Stimulated activated naive CD4-positive, alpha-beta T cell treated with Interleukin-2 at 50 U/mL for 16 hours (primary cell): ENCODE results near the gene CABCOCO1.

Experiments used
- DNase-seq: peaks from one replicate; lab custom pipeline; 2025; lab: John Stamatoyannopoulos, UW

Gene CABCOCO1

DNA sequence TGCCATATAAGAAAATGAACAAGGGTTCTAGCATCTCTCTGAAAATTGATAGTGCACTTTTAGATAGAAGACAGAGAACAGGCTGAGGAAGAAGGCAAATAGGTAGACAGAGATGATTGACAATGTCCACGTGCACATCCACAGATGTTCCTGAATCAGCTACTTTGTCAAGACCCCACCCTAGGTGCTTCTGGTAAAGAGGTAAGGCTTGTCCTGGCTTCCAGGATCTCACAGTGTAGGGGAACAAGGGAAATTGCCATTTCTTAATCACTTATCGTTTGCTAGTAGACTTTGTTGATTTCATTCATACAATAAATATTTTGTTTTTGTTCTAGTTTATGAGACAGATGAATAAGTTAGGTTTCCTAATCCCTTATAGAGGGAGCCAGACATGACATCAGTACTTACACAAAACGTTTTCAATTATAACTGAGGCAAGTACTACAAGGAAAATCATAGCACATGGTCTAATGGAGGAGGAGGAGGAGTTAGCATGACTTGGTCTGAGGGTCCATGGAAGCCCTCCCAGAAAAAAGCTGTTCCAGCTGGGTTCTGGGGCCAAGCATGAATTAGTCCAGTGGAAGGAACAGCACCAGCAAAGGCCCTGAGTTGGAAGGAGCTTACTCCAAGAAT lies 122.9 kb downstream of the CABCOCO1 start:
- no peak for DNase-seq

GRCh38 chr10:61786728-61787127 lies 124.0 kb downstream of the CABCOCO1 start:
- DNase-seq: no peak

DNA sequence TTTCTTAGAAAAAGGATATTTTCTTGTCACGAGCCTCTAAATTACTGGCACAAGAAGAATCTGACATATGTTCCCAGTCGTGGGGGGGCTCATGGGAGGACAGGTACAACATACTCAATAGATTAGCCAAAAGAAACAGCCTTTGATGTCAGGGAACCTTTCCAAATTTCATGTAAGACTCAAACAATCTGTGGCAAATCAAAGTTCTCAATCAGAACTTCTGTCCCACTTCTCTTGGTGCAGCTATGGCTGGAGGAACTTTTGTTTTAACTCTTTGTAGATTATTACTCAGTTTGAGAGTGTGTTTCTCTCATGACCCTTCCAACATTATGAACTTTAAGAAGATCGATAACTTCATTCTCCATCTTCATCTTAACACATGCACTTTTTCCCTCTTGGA lies 124.4 kb downstream of the CABCOCO1 start:
- no peak for DNase-seq

- no peak for DNase-seq
Measured at GRCh38 chr10:61789031-61789430, 126.3 kb downstream of the CABCOCO1 start.

- DNase-seq: no peak
Measured at GRCh38 chr10:61791216-61791615, 128.5 kb downstream of the CABCOCO1 start.

DNA sequence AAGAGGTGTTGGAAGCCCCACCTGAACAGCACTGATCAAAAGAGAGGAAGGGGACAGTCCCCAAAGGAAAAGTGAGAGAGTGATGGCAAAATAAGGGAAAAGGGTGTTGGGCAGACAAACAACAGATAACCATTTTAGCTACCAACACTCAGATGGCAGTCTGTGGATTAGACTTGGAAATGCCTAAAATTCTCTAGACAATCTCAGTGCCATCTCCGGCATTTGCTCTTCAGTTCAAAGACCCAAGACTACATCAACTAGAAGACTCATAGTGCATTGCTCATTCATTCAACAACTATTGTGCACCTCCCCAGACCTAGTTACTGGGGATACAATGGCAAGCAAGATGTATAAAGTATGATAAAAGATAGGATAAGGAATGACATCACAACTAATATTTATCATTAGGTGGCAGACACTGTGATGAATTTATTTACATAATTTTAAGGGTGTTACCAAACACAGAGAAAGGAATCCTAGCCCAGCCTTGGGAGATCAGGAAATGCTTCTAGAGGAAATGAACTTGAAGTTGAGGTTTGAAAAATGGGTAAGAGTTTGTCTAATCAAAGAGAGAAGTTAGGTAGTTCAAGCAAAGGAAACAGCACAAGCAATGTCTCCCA lies 129.5 kb downstream of the CABCOCO1 start:
- DNase-seq: no peak

GRCh38 chr10:61792921-61793320 lies 130.2 kb downstream of the CABCOCO1 start:
- DNase-seq: no peak

DNA sequence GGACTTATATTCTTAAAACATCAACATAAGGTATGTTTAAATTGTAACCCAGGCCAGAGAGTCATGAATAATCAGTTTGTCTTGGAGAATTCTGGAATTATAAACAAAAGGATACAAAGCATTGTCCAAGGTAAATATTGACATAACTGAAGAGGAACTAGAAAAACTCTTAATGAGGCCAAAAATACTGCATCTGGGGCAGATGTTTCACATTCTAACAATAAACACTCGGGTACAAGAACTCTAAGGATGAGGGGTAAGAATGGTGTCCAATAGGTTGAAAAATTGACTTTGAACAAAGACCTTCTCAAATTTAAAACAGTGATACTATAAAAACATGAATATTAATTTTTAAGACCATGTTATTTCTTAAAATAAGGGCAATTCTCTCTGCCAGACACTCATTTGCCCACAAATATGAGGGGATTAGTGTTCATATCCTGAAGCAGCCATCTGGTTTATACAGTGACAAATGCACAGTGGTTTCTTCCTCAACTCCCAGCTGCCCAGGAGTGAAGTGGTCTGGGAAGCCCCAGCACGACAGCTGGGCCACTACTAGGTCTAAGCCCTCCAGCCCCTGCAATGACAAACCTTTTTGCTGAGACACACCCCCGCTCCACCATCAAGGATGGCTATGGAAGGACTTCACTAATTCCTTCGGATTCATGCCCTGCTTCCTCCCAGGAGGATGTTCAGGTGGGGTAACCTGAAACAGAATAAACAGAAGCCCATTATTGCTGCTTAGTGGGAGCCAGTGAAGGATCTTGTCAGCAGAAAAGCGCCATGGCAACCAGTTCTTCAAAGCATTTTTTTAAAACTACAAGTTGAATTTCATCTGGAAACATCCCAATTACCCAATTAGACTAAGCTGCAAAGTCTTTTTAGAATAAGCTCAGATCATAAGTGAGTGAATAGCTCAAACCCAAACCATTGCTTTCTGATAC lies 131.3 kb downstream of the CABCOCO1 start:
- no peak for DNase-seq

DNA sequence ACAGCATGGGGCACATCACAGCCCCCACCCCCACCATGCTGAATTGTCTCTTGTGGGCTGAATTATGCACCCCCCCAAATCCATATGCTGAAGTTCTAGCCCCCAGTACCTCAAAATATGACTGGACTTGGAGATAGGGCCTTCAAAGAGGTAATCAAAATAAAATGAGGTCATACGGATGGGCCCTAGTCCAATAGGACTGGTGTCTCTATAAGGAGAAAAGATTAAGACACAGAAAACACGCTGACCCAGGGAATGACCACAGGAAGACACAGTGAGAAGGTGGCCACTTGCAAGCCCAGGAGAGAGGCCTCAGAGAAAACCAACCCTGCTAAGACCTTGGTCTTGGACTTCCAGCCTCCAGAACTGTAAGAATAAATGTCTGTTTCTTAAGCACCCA lies 132.4 kb downstream of the CABCOCO1 start:
- no peak for DNase-seq

GRCh38 chr10:61795551-61795950 lies 132.8 kb downstream of the CABCOCO1 start:
- no peak for DNase-seq

DNA sequence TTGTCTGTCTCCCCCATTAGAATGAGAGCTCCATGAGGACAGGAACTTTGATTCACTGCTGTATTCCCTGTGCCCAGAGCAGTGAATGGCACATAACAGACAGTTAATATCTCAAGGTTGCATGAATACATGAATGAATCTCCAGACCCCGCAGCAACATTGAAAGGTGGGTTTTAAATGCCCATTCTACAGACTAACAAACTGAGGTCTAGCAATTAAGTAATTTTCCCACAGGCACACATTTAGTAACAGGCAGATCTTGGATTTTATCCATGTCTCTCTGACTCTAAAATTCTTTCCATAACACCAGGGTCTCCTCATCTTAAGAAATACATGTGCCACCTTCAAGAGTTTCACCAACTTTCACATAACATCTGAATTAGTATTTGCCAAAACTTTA lies 134.1 kb downstream of the CABCOCO1 start:
- no peak for DNase-seq

DNA sequence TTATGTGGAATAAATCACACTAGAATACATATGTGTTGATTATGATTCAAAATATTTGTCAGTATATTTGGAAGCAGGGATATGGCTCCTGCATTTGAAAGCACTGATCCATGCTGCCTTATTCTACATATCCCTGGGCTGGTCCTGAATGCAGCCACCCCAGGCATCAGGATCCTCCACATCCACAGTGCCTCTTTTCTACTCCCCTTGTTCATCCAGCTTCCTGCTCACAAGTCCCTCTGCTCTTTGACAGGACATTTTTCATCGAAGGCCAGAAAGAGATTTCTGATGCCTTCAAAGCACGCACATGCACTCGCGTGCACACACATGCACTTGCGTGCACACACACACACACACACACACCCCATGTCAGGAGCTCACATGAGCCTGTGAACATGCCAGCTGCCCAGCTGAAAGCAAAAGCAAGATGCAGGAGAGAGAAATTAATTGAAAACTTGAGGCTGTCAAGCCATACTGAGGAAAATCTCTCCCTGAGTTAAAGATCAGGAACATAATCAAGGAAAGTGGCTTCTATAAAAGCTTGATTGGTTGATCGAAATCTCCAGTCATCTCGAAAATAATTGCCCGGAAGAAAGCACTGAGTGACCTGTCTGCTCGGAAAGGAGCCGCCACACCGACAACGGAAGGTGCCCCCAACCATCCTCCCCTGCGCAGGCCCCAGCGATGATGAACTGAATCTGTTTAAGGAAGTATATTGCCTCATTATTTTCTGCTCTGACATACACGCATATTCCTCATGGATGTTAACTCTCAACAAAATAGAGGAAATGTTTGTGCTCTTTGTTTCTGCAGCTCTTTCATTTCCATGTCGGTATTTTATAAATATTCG lies 134.8 kb downstream of the CABCOCO1 start:
- DNase-seq: no peak

DNA sequence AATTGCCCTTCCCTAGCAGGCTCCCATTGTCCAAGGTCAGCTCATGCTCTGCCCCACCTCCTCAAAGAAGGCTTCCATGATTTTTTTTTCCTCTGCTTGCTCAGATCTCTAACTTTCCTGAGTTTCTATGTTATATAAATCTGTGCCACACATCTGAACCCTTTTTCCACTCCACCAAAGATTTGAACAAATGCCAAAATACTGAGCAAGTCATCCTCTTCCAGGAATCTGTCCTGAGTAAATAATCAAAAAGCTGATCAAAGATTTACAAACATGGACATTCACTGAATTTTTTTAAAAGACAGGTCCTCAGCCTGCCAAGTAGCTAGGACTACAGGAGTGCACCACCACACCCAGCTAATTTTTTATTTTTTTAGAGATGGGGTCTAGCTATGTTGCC lies 136.0 kb downstream of the CABCOCO1 start:
- no peak for DNase-seq

DNA sequence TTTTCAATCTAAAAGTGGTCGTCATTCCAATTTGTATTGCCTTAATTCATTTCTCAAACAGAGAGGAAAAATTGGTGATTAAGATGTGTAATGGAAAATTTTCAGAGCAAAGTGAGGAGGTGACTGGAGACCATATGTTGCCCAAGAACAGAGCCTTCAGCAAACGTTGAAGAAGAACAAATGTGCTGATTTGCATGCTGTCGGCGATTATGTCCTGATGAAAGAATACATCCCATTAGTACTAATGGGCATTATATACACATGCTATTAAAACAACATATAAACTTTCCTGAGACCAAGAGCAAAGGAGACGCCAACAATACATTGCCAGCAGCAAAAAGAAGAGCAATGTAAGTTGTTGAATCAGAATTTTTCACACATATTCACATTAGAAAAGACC lies 138.8 kb downstream of the CABCOCO1 start:
- DNase-seq: no peak

- DNase-seq: no peak
Measured at GRCh38 chr10:61803269-61803668, 140.5 kb downstream of the CABCOCO1 start.

DNA sequence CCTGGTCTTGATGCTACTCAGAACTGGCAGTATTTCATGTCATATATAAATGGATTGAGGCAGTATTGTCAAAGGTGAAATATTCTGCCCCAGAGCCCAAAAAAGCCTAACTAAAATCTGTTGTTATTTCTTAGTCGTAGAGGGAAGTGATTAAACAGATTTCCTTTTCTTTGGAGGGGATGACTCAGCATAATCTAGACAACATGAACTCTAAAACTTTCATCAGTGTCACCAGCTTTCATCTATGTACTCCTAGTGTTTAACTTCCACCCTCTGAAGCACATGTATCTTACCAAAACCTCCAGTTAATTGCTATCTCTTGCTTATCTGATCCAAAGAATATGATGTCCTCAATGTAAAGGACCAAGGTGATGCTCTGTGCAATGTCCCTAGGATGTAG lies 141.7 kb downstream of the CABCOCO1 start:
- no peak for DNase-seq

GRCh38 chr10:61805091-61805490 lies 142.4 kb downstream of the CABCOCO1 start:
- no peak for DNase-seq

GRCh38 chr10:61810263-61810662 lies 147.5 kb downstream of the CABCOCO1 start:
- DNase-seq: no peak

GRCh38 chr10:61812052-61812721 lies 149.5 kb downstream of the CABCOCO1 start:
- no peak for DNase-seq

DNA sequence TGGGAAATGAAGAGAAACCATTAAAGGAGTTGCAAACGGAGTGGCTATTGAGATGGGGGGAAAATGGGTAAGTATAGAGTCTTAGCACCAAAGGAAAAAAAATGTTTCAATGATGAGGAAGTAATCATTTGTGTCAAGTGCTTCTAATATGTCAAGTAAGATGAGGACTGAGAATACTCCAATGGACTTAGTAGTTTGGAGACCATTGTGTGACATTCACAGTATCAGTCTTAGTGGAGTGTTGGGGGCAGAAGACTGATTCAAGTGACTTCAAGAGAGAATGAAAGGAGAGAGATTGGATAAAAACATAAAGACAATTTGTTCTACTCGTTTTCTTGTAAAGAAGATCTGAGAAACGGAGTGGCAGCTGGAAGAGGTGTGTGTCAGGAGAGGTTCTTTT lies 150.2 kb downstream of the CABCOCO1 start:
- no peak for DNase-seq

DNA sequence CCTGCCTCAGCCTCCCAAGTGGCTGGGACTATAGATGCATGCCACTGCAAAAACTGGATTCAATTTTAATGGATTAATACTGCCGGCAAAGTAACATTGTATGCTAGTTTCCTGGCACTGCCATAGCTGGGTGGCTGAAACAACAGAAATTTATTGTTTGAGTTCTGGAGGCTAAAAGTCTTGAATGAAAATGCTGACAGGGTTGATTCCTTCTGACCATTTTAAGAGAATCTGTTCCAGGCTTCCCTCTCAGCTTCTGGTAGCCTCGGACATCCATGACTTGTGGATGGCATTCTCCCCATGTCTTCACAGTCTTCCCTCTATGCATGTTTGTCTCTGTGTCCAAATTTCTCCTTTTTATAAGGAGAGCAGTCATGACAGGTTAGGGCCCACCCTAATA lies 151.4 kb downstream of the CABCOCO1 start:
- no peak for DNase-seq

DNA sequence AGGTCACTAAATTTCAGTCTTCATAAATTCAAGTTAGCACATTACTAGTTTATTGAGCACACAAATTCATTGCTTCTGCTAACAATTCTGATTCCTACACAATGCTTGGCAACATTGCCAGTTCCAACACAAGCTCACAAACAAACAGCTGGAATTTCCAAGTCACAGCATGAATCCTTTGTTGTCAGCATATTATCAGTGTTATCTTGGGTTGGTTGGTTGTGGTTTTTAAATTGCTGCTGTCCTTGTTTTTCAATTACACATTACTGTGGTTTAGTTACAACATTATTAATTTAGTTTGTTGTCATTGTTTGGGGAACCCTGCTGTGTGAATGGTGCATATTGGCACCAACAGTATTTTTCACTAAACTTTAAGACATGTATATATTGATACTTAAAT lies 152.8 kb downstream of the CABCOCO1 start:
- DNase-seq: no peak
